HG03139 (cell line): ENCODE results near the gene NPFFR2.
"Not testable (repeated sequence)": the region's sequence is repeated elsewhere in the genome, so short reads cannot be mapped to it uniquely, and the experiment has no call there.

ENCODE experiments used
- ATAC-seq: cut with Tn5 transposase; IDR thresholded peaks from one replicate; pipeline ENCODE4 v1.9.1; 2021; ENCODE audit not compliant: unreplicated experiment

The NPFFR2 gene

DNA sequence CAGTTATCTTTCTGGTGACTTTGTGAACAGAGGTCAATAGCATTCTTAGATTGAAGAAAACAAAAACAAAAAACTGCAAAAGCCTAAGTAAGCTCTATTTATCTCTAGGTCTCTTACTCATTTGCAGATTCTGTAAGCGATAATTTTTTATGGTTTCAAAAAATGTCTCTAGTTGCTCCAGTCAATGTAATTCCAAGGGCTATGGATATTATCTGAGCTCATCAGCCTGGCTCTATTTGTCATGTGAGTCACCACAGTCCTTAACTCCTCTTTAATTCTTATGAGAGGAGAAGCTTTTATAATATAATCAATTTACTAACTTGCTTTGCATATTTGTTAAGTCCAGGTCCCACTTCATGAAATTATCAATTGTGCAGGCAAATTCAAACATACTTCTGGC is 79.1 kb downstream of the NPFFR2 start:
- no peak for ATAC-seq

DNA sequence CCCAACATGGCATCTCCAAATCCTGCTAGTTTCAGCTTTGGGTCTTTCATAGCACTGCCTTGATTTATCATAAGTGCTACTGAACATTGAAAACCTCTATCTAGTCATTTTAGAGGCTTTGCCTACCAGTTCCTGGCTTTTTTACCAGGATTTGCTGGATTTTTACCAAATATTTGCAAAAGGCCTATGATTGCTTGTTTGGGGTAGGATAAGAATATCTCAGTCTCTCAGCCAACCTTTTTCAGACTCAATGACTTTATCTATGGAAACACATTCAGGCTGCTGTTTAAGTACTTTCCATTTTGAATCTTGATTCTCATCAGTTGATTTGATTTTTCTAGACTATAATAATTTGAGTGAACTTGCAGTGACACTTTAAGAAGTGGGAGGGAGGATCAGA is 80.1 kb downstream of the NPFFR2 start:
- no peak for ATAC-seq

DNA sequence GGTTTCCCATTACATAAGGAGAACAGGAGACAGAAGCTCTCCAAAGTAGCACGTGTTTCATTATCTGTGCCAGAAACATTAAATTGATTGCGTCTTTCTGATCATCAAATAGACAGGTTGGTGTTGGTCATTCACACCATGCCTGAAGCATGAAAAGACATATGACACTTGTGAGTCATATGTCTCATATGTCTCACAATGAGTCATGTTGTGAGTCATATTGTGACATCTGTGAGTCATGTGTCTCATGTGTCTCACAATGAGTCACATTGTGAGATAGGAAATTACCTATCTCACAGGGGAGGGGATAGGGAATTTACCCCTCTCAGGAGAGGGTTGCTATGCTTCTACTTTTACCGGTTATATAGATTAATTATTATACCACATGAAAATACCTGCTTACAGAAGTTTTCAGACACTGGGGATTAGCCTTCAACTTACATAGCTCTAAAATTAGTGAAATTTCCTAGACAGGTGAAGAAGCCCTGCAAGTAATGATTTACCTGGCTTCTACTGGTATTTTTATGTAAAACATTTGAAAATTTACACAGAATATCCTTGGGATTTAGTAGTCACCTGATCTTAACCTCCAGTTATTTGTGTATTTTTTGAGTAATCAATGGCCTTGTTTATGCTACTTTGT is 80.8 kb downstream of the NPFFR2 start:
- ATAC-seq = peak; percentile 95

DNA sequence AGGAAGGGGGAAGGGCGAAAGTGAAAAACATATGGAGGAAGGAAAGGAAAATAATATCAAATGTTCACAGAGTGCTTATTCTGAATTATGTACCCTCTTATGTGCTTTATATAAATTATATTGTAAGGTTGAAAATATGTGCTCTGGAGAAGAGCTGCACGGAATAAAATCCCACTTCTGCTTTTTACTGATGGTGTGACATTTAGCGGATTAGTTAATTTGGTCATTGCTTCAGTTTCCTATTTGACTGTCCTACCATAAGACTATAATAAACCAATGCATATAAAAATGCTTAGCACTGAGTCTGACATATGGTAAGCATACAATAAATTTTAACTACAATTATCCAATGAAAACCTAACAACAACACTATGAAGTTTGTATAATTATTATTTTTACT is 86.2 kb downstream of the NPFFR2 start:
- ATAC-seq = no peak

DNA sequence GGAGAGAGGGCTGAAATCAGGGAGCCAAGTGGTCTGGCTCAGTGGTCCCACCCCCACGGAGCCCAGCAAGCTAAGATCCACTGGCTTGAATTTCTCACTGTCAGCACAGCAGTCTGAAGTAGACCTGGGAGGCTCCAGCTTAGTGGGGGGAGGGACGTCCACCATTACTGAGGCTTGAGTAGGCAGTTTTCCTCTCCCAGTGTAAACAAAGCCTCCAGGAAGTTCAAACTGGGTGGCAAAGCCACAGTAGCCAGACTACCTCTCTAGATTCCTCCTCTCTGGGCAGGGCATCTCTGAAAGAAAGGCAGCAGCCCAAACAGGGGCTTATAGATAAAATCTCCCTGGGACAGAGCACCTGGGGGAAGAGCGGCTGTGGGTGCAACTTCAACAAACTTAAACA is 88.1 kb downstream of the NPFFR2 start:
- ATAC-seq = no peak

DNA sequence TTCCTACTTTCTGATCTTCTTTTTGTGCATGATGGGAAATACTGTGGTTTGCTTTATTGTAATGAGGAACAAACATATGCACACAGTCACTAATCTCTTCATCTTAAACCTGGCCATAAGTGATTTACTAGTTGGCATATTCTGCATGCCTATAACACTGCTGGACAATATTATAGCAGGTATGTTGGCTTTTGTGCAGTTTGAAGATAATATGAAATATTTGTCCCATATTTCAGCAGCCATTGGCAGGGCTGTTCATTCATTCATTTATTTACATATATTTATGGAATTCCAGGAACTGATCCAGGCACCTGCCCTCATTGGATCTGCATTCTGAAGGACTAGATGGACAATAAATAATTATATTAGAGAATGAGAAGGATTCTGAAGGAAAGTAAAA is 96.9 kb downstream of the NPFFR2 start:
- no peak for ATAC-seq

DNA sequence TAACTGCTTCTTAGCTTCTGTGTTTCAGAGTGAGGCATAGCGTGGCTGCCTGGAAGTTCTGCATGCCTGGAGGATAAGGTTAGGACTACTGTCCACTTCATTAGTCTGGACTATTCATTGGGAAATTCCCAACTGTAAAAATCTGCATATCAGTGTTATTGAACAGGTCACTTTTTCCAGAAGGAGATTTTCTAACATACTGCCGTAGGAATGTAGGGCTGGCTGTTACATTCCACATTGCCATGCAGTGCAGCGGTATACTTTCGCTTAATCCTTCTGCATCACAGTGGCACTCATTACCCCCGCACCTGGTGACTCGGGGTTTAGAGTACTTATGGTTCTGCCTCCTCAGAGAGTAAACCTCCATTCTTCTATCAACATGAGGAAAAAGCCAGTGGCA is 104.6 kb downstream of the NPFFR2 start:
- no peak for ATAC-seq

DNA sequence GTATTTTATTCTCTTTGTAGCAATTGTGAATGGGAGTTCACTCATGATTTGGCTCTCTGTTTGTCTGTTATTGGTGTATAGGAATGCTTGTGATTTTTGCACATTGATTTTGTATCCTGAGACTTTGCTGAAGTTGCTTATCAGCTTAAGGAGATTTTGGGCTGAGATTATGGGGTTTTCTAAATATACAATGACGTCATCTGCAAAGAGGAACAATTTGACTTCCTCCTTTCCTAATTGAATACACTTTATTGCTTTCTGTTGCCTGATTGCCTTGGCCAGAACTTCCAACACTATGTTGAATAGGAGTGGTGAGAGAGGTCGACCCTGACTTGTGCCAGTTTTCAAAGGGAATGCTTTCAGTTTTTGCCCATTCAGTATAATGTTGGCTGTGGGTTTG is 108.2 kb downstream of the NPFFR2 start:
- ATAC-seq = not testable (repeated sequence)

DNA sequence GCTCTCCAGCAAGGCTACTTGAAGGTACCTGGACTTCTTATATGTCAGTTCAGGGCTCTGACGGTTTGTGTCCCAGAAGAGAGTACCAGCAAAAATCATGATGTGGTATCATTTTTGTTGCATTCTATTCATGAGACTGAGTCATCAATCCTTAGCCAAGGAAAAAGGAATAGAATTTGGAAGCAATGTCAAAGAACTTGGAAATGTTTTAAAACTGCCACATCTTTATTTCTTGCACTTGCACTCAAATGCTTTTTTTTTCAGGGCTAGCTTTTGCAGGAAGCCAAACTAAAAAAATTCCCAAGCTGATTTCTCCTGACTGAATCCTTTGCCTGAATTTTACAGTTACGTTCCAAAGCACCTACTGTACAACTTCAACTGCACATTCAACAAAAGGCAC is 112.4 kb downstream of the NPFFR2 start:
- no peak for ATAC-seq

DNA sequence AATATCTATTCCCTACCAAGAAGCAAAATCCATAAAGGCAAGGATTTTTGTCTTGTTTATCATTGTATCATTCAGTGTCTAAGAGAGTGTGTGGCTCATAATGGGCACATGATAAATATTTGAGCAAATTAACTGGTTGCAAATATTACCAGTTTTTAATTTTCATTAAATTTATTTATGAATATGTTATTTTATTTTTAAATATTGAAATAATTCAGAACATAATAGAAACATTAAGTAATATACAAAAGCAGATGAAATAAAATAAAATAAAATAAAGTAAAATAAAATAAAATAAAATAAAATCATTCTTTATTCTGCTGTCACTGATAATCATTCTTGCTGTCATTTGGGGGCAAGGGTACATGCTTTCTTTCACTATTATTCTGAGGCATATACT is 120.9 kb downstream of the NPFFR2 start:
- no peak for ATAC-seq

DNA sequence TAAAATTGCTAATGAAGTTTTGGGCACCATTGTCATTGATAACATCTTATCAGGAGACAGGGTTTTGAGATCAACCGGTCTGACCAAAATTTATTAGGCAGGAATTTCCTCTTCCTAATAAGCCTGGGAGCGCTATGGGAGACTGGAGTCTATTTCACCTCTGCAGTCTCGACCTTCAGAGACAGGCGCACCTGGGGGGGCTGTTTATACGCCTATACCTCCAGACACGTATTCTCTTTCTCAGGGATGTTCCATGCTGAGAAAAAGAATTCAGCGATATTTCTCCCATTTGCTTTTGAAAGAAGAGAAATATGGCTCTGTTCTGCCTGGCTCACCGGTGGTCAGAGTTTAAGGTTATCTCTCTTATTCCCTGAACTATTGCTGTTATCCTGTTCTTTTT is 121.8 kb downstream of the NPFFR2 start:
- not testable (repeated sequence) for ATAC-seq

DNA sequence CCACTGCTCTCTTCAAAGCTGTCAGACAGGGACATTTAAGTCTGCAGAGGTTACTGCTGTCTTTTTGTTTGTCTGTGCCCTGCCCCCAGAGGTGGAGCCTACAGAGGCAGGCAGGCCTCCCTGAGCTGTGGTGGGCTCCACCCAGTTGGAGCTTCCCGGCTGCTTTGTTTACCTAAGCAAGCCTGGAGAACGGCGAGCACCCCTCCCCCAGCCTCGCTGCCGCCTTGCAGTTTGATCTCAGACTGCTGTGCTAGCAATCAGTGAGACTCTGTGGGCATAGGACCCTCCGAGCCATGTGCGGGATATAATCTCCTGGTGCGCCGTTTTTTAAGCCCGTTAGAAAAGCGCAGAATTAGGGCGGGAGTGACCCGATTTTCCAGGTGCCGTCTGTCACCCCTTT is 137.5 kb downstream of the NPFFR2 start:
- not testable (repeated sequence) for ATAC-seq

DNA sequence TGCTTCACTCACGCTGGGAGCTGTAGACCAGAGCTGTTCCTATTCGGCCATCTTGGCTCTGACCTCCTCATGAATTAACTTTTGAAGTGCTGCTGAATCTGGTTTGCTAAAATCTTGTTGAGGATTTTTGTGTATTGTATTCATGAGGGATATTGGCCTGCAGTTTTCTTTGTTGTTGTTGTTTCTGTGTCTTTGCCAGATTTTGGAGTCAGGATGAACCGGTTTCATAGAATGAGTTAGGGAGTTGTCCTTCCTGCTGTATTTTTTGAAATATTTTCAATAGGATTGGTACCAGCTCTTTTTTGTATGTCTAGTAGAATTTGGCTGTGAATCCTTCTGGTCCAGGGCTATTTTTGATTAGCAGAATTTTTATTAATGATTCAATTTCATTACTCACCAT is 138.1 kb downstream of the NPFFR2 start:
- no peak for ATAC-seq

DNA sequence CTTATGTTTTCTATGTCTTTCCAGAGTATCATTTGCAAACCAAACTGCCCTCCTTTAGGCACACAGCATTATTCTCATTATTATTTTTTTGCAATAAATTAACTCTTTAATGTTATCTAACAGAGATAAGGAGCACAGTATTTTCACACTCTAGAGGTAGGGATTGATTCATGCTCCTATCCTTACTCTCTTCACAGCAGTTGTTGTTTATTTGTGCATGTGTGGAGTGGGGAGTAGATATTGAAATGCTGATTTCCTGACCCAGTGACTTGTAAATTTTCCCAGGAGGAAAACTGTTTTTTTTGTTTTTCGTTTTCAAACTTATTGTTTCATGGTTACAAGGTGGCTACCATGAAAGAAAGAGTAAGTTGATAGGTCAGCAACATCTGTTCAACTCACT is 140.0 kb downstream of the NPFFR2 start:
- ATAC-seq = no peak

DNA sequence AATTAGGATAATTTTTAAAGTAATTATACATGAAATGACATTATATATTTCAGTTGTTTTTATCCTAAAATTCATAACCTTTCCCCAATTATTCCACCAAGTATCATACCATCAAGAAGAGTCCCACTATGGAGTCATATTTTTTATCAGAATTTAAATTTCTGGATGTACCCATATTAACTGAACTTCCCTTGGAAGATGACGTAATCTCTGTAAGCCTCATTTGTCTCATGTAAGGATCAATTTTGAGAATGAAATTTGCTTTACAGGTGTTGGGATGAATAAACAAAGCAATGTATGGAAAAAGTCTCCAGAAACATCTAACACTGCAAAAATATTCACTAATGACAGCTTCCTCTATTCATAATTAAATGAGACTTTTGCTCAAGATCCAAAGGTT is 147.5 kb downstream of the NPFFR2 start:
- no peak for ATAC-seq

DNA sequence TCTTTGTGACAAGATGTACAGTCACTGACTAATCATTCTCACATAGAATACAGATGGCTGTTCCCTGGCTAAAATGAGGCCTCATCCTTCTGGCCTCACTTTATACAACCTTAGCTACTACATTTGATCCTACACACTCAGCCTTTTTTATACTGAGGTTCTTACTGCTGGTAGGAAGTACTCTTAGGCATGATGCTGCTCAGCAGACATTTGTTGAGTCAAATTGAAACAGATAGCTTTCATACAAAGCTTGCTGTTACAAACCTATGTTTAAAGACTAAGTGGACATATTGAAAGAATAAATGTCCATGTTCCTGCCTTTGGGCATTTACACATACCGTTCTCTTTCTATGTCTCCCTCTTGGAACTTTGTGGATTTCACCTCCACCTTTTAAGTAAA is 154.9 kb downstream of the NPFFR2 start:
- ATAC-seq = peak; percentile 50

DNA sequence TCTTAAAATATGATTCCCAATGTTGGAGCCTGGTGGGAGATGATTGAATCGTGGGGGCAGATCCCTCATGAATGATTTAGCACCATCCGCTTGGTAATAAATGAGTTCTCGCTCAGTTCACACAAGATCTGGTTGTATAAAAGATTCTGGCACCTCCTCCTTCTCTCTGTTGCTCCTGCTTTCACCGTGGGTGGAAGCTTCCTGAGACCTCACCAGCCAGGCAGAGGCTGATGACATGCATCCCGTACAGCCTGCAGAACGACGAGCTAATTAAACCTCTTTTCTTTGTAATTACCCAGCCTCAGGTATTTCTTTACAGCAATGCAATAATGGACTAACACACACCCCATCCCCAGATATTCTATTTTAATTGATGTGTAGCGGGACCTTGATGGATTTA is 162.2 kb downstream of the NPFFR2 start:
- ATAC-seq = no peak

DNA sequence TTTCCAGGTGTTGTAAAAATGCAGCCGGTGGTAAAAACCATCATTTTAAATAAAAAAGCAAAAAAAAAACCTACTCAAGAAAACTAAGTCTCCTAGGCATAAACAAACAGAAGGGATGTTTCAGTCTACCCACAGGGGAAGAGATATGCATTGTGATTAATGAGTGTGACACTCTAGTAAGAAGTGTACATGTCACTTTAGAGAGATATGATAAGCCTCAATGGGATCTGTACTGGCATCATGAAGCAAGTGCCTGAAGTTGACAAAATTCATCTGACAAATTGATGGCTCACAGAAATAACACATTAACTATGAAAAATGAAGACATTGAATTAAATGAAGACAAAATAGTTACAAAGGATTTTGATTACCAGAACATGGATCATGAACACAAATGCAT is 162.7 kb downstream of the NPFFR2 start:
- ATAC-seq = no peak
